ENCODE measurements around the gene PDE3B. TPM values are rescaled to one million over a fixed set of nuclear protein-coding genes. Genes with fewer than 3 reads are reported as not detected.
"Not testable (repeated sequence)": the region's sequence is repeated elsewhere in the genome, so short reads cannot be mapped to it uniquely, and the experiment has no call there.

Gene PDE3B
- total RNA-seq, 1 donor from 2014 or later: 0.26 TPM

- no peak for TF ChIP-seq CTCF (IDR thresholded peaks at IDR 0.05; ENCODE audit: insufficient read depth, low read length, severe bottlenecking)
- Histone ChIP-seq H3K36me3 (ENCODE audit: control insufficient read depth, insufficient read depth, low read length) (no peaks in the 10 kb centered on the region), H3K27me3 (ENCODE audit: control insufficient read depth, insufficient read depth, low read length) (no peaks in the 10 kb centered on the region), H3K4me3 (ENCODE audit: low read depth, low read length) (no peak overlapping the region)
- DNase-seq (ENCODE audit: low read depth) (no peak), FAIRE-seq (no peak)
Measured at GRCh38 chr11:14687943-14688627, 44.5 kb downstream of the PDE3B start.

DNA sequence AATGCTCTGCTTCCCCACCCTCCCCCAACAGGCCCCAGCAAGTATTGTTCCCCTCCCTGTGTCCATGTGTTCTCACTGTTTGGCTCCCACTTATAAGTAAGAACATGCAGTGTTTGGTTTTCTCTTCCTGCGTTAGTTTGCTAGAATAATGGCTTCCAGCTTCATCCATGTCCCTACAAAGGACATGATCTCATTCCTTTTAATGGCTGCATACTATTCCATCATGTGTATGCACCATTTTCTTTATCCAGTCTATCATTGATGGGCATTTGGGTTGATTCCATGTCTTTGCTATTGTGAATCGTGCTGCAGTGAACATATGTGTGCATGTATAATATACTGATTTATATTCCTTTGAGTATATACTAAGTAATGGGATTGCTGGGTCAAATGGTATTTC lies 52.1 kb downstream of the PDE3B start:
- not testable (repeated sequence) for H3K36me3 ChIP-seq (ENCODE audit: control insufficient read depth, insufficient read depth, low read length); FAIRE-seq; H3K4me3 ChIP-seq (ENCODE audit: low read depth, low read length); DNase-seq (ENCODE audit: low read depth); H3K27me3 ChIP-seq (ENCODE audit: control insufficient read depth, insufficient read depth, low read length)

- TF ChIP-seq CTCF (IDR thresholded peaks at IDR 0.05; ENCODE audit: insufficient read depth, low read length, severe bottlenecking): no peak
- Histone ChIP-seq H3K36me3 (ENCODE audit: control insufficient read depth, insufficient read depth, low read length) (no peaks in the 10 kb centered on the region), H3K27me3 (ENCODE audit: control insufficient read depth, insufficient read depth, low read length) (no peaks in the 10 kb centered on the region), H3K4me3 (ENCODE audit: low read depth, low read length) (no peak overlapping the region)
- DNase-seq (ENCODE audit: low read depth) (no peak), FAIRE-seq (no peak)
Measured at GRCh38 chr11:14698771-14699170, 55.2 kb downstream of the PDE3B start.

DNA sequence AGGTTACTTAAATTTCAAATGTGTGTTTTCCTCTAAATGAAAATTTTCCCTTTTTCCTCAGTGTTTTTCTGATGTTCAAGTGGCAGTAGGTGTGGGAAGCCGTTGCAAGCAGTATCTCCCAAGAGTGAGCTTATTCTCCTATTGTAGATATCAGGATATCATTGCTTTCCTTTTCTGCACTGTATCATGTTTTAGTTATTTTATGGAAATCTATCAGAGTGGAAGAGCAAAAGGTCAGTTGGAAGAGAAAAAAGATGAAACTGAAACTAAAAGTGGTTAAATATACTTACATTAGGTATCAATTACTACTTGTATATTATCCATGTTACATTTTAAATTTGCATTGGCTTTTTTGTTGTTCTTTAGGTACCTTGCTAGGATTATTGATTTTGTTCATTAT lies 57.0 kb downstream of the PDE3B start:
- FAIRE-seq: no peak
- no peak for TF ChIP-seq CTCF (IDR thresholded peaks at IDR 0.05; ENCODE audit: insufficient read depth, low read length, severe bottlenecking)
- Histone ChIP-seq H3K4me3 (ENCODE audit: low read depth, low read length) (no peak overlapping the region), H3K36me3 (ENCODE audit: control insufficient read depth, insufficient read depth, low read length) (no peaks in the 10 kb centered on the region), H3K27me3 (ENCODE audit: control insufficient read depth, insufficient read depth, low read length) (no peaks in the 10 kb centered on the region)
- DNase-seq (ENCODE audit: low read depth): no peak

- no peak for FAIRE-seq
- H3K27me3 ChIP-seq (ENCODE audit: control insufficient read depth, insufficient read depth, low read length): no peaks in the 10 kb centered on the region
- no peaks in the 10 kb centered on the region for H3K36me3 ChIP-seq (ENCODE audit: control insufficient read depth, insufficient read depth, low read length)
- no peak for TF ChIP-seq CTCF (IDR thresholded peaks at IDR 0.05; ENCODE audit: insufficient read depth, low read length, severe bottlenecking)
- H3K4me3 ChIP-seq (ENCODE audit: low read depth, low read length): no peak overlapping the region
- no peak for DNase-seq (ENCODE audit: low read depth)
Measured at GRCh38 chr11:14702760-14703159, 59.2 kb downstream of the PDE3B start.

- no peak for FAIRE-seq
- Histone ChIP-seq H3K4me3 (ENCODE audit: low read depth, low read length) (no peak overlapping the region), H3K27me3 (ENCODE audit: control insufficient read depth, insufficient read depth, low read length) (no peaks in the 10 kb centered on the region), H3K36me3 (ENCODE audit: control insufficient read depth, insufficient read depth, low read length) (no peaks in the 10 kb centered on the region)
- no peak for DNase-seq (ENCODE audit: low read depth)
- no peak for TF ChIP-seq CTCF (IDR thresholded peaks at IDR 0.05; ENCODE audit: insufficient read depth, low read length, severe bottlenecking)
Measured at GRCh38 chr11:14703731-14704130, 60.1 kb downstream of the PDE3B start.
